Neural progenitor cell (in vitro differentiated cells): ENCODE results near the gene SLC17A7. TPM values are rescaled to one million over a fixed set of nuclear protein-coding genes. Genes with fewer than 3 reads are reported as not detected.

Experiments used
- DNase-seq: peaks from one replicate; pipeline ENCODE4 v3.0.0-alpha.2; 2016; ENCODE audit warnings: low spot score
- H2AFZ ChIP-seq: fragments of 200-600 bp; sonication (generic); replicated peaks from 2 replicates; pipeline ENCODE4 v1.6.1; 2016; ENCODE audit warnings: antibody characterized with exemption
- H3F3A ChIP-seq: fragments of 200-600 bp; sonication (generic); 2 replicates; pipeline ENCODE4 v1.6.1; 2016; ENCODE audit warnings: antibody characterized with exemption, low read depth
- H3K27ac ChIP-seq: fragments of 200-600 bp; sonication (generic); 2 replicates; pipeline ENCODE4 v1.5.1; 2016; ENCODE audit warnings: mild to moderate bottlenecking
- H3K27me3 ChIP-seq: fragments of 200-600 bp; sonication (generic); 2 replicates; pipeline ENCODE4 v1.6.1; 2016; ENCODE audit warnings: mild to moderate bottlenecking, moderate library complexity
- H3K36me3 ChIP-seq: fragments of 200-600 bp; sonication (generic); 2 replicates; pipeline ENCODE4 v1.5.1; 2016
- H3K4me1 ChIP-seq: fragments of 200-600 bp; sonication (generic); 2 replicates; pipeline ENCODE4 v1.6.1; 2016; ENCODE audit warnings: mixed run types
- H3K4me2 ChIP-seq: fragments of 200-600 bp; sonication (generic); 2 replicates; pipeline ENCODE4 v1.6.1; 2016
- H3K4me3 ChIP-seq: fragments of 200-600 bp; sonication (generic); 2 replicates; pipeline ENCODE4 v1.5.1; 2016
- H3K79me2 ChIP-seq: fragments of 200-600 bp; sonication (generic); 2 replicates; pipeline ENCODE4 v1.6.1; 2016; ENCODE audit warnings: low read depth
- H3K9ac ChIP-seq: fragments of 200-600 bp; sonication (generic); 2 replicates; pipeline ENCODE4 v1.6.1; 2016
- H3K9me3 ChIP-seq: fragments of 200-600 bp; sonication (generic); 2 replicates; pipeline ENCODE4 v1.5.1; 2016; ENCODE audit warnings: low read depth
- H4K20me1 ChIP-seq: fragments of 200-600 bp; sonication (generic); 2 replicates; pipeline ENCODE4 v1.6.1; 2016; ENCODE audit warnings: low read depth
- H3K27ac Mint-ChIP-seq: 3 replicates; pipeline ENCODE4 v1.8.0; 2021; ENCODE audit warnings: mixed read lengths
- H3K27me3 Mint-ChIP-seq: 2 replicates; pipeline ENCODE4 v1.8.0; 2022; ENCODE audit warnings: low read depth, mild to moderate bottlenecking, inconsistent platforms, moderate library complexity, mixed read lengths; ENCODE audit not compliant: insufficient read depth
- H3K36me3 Mint-ChIP-seq: 3 replicates; pipeline ENCODE4 v1.8.0; 2021; ENCODE audit warnings: mixed read lengths
- H3K4me1 Mint-ChIP-seq: 3 replicates; pipeline ENCODE4 v1.8.0; 2021; ENCODE audit warnings: mixed read lengths
- H3K4me3 Mint-ChIP-seq: 3 replicates; pipeline ENCODE4 v1.8.0; 2021; ENCODE audit warnings: mild to moderate bottlenecking, moderate library complexity, mixed read lengths
- H3K9me3 Mint-ChIP-seq: 3 replicates; pipeline ENCODE4 v1.8.0; 2020; ENCODE audit warnings: mixed read lengths
- CTCF ChIP-seq: fragments of 200-600 bp; sonication (generic); IDR thresholded peaks from 2 replicates; pipeline ENCODE4 v1.5.1; 2017; ENCODE audit warnings: antibody characterized with exemption, mild to moderate bottlenecking
- EZH2 ChIP-seq: fragments of 200-600 bp; sonication (generic); IDR thresholded peaks from 2 replicates; pipeline ENCODE4 v1.6.1; 2017; ENCODE audit warnings: antibody characterized with exemption, mild to moderate bottlenecking, moderate library complexity
- EZH2phosphoT487 ChIP-seq: fragments of 200-600 bp; sonication (generic); IDR thresholded peaks from 2 replicates; pipeline ENCODE4 v1.6.1; 2017; ENCODE audit warnings: antibody characterized with exemption
- small RNA-seq: library from RNA; depleted of rRNA; stranded (forward); fragments of <200 nt; gene quantifications from one replicate; pipeline ENCODE3, GENCODE V24; 2015
- total RNA-seq: library from RNA; depleted of rRNA; stranded (reverse); fragments of >200 nt; gene quantifications from 2 replicates; pipeline ENCODE4 v1.2.3, GENCODE V29; 2015; ENCODE audit warnings: low replicate concordance

The SLC17A7 gene
- total RNA-seq, 1 donor from 2014 or later, result 1.4 TPM

GRCh38 chr19:49383599-49383998, 57.7 kb downstream of the SLC17A7 start:
- peaks cover 14% of the 10 kb centered on the region for H3K27me3 Mint-ChIP-seq
- H3K27ac ChIP-seq, result no peak overlapping the region
- DNase-seq, result no peak

GRCh38 chr19:49382639-49383038, 58.7 kb downstream of the SLC17A7 start:
- H3K27ac Mint-ChIP-seq, result no peak overlapping the region
- Histone ChIP-seq H3K4me3 (no peak overlapping the region), H3K4me1 (no peaks in the 10 kb centered on the region), H2AFZ (no peak overlapping the region), H3K36me3 (no peaks in the 10 kb centered on the region), H4K20me1 (no peaks in the 10 kb centered on the region), H3K9me3 (peaks cover 3% of the 10 kb centered on the region), H3K79me2 (no peaks in the 10 kb centered on the region), H3K4me2 (no peak overlapping the region), H3K27ac (no peak overlapping the region), H3K27me3 (no peaks in the 10 kb centered on the region), H3K9ac (no peak overlapping the region), H3F3A (no peaks in the 10 kb centered on the region)
- no peak overlapping the region for H3K4me3 Mint-ChIP-seq
- peaks cover 2% of the 10 kb centered on the region for H3K36me3 Mint-ChIP-seq
- peaks cover 24% of the 10 kb centered on the region for H3K9me3 Mint-ChIP-seq
- H3K4me1 Mint-ChIP-seq, result no peaks in the 10 kb centered on the region
- TF ChIP-seq EZH2 (no peak), CTCF (no peak), EZH2phosphoT487 (no peak)
- peaks cover 13% of the 10 kb centered on the region for H3K27me3 Mint-ChIP-seq
- no peak for DNase-seq

More at GRCh38 chr19:49383599-49383998, 57.7 kb downstream of the SLC17A7 start:
- H3K4me3 Mint-ChIP-seq, result no peak overlapping the region
- no peak overlapping the region for H3K9ac ChIP-seq
- no peak overlapping the region for H3K27ac Mint-ChIP-seq
- H3K79me2 ChIP-seq, result no peaks in the 10 kb centered on the region
- no peak overlapping the region for H3K4me2 ChIP-seq
- no peaks in the 10 kb centered on the region for H3K36me3 ChIP-seq
- H3K27me3 ChIP-seq, result no peaks in the 10 kb centered on the region
- H3K9me3 Mint-ChIP-seq, result peaks cover 24% of the 10 kb centered on the region
- H4K20me1 ChIP-seq, result no peaks in the 10 kb centered on the region
- no peaks in the 10 kb centered on the region for H3F3A ChIP-seq
- TF ChIP-seq CTCF, result no peak
- no peak for TF ChIP-seq EZH2
- no peak for TF ChIP-seq EZH2phosphoT487
- H3K4me1 Mint-ChIP-seq, result no peaks in the 10 kb centered on the region
- no peak overlapping the region for H2AFZ ChIP-seq
- no peaks in the 10 kb centered on the region for H3K4me1 ChIP-seq
- peaks cover 2% of the 10 kb centered on the region for H3K36me3 Mint-ChIP-seq
- H3K4me3 ChIP-seq, result no peak overlapping the region
- H3K9me3 ChIP-seq, result peaks cover 3% of the 10 kb centered on the region

- Mint-ChIP-seq H3K9me3 (peaks cover 21% of the 10 kb centered on the region), H3K4me3 (no peak overlapping the region), H3K4me1 (no peaks in the 10 kb centered on the region), H3K27me3 (peaks cover 9% of the 10 kb centered on the region), H3K36me3 (no peaks in the 10 kb centered on the region), H3K27ac (no peak overlapping the region)
- H3K9ac ChIP-seq, result no peak overlapping the region
- H4K20me1 ChIP-seq, result no peaks in the 10 kb centered on the region
- no peak overlapping the region for H3K4me2 ChIP-seq
- H3K36me3 ChIP-seq, result no peaks in the 10 kb centered on the region
- TF ChIP-seq EZH2phosphoT487 (no peak), EZH2 (no peak), CTCF (no peak)
- no peaks in the 10 kb centered on the region for H3K79me2 ChIP-seq
- H3F3A ChIP-seq, result no peaks in the 10 kb centered on the region
- no peak overlapping the region for H3K4me3 ChIP-seq
- no peaks in the 10 kb centered on the region for H3K4me1 ChIP-seq
- H3K27me3 ChIP-seq, result no peaks in the 10 kb centered on the region
- H2AFZ ChIP-seq, result no peak overlapping the region
- H3K27ac ChIP-seq, result no peak overlapping the region
- H3K9me3 ChIP-seq, result peaks cover 3% of the 10 kb centered on the region
- DNase-seq, result no peak
Observed at GRCh38 chr19:49380391-49380790, 60.9 kb downstream of the SLC17A7 start.

Small RNA genes lying within 50 kb of the gene (small RNA-seq; reads per million reads assigned to genes)
- not detected for gene SNORD32A
- not detected for gene SNORD33
- not detected for gene SNORD34
- not detected for gene SNORD35A

Other genes starting within 250 kb of the SLC17A7 start
- gene SLC6A16, start 116.3 kb downstream of the SLC17A7 start, total RNA-seq, result 2.9 and 5.0 TPM in 2 replicates
- gene CD37, start 106.1 kb downstream of the SLC17A7 start, total RNA-seq, result not detected in 2 replicates
- 125 and 193 TPM in 2 replicates for gene TEAD2, start 79.1 kb downstream of the SLC17A7 start, total RNA-seq
- gene DKKL1, start 77.7 kb downstream of the SLC17A7 start, total RNA-seq, result 3.0 and 5.6 TPM in 2 replicates
- gene KASH5, start 53.3 kb downstream of the SLC17A7 start, total RNA-seq, result 0.59 TPM in 1 of 2 replicates, not detected in the other
- not detected in 2 replicates for gene PTH2, start 18.1 kb downstream of the SLC17A7 start, total RNA-seq
- gene GFY, start 16.1 kb downstream of the SLC17A7 start, total RNA-seq, result 0.09 TPM in 1 of 2 replicates, not detected in the other
- gene PIH1D1, start 10.3 kb upstream of the SLC17A7 start, total RNA-seq, result 133 and 168 TPM in 2 replicates
- gene ALDH16A1, start 11.7 kb upstream of the SLC17A7 start, total RNA-seq, result 14.7 and 77.6 TPM in 2 replicates
- 0.24 and 0.96 TPM in 2 replicates for gene FLT3LG, start 32.7 kb upstream of the SLC17A7 start, total RNA-seq
- gene RPL13A, start 46.1 kb upstream of the SLC17A7 start, total RNA-seq, result 2,053 and 3,348 TPM in 2 replicates
- gene RPS11, start 54.9 kb upstream of the SLC17A7 start, total RNA-seq, result 5,448 and 6,772 TPM in 2 replicates
- gene FCGRT, start 71.1 kb upstream of the SLC17A7 start, total RNA-seq, result 10.0 and 30.8 TPM in 2 replicates
- 4.2 and 4.5 TPM in 2 replicates for gene RCN3, start 86.5 kb upstream of the SLC17A7 start, total RNA-seq
- 26.2 and 68.3 TPM in 2 replicates for gene NOSIP, start 139.0 kb upstream of the SLC17A7 start, total RNA-seq
- 0.09 and 0.68 TPM in 2 replicates for gene PRRG2, start 139.8 kb upstream of the SLC17A7 start, total RNA-seq
- gene PRR12, start 149.7 kb upstream of the SLC17A7 start, total RNA-seq, result 3.2 and 9.0 TPM in 2 replicates
- 9.6 and 15.2 TPM in 2 replicates for gene RRAS, start 198.6 kb upstream of the SLC17A7 start, total RNA-seq
- gene SCAF1, start 200.7 kb upstream of the SLC17A7 start, total RNA-seq, result 8.7 and 27.5 TPM in 2 replicates
- gene IRF3, start 224.3 kb upstream of the SLC17A7 start, total RNA-seq, result 29.5 and 65.1 TPM in 2 replicates
- gene BCL2L12, start 224.4 kb upstream of the SLC17A7 start, total RNA-seq, result 6.1 and 41.8 TPM in 2 replicates
- gene PRMT1, start 235.7 kb upstream of the SLC17A7 start, total RNA-seq, result 480 and 755 TPM in 2 replicates
- 6.0 and 9.4 TPM in 2 replicates for gene ADM5, start 248.1 kb upstream of the SLC17A7 start, total RNA-seq
- 51.7 and 105 TPM in 2 replicates for gene CPT1C, start 249.6 kb upstream of the SLC17A7 start, total RNA-seq